GM19463 (cell line): ENCODE data around the gene INHBC.
A peak's percentile ranks its signal among the peaks of the same experiment; 100 is the strongest.
"Not testable (repeated sequence)": the region's sequence is repeated elsewhere in the genome, so short reads cannot be mapped to it uniquely, and the experiment has no call there.

Experiments used
- ATAC-seq: cut with Tn5 transposase; IDR thresholded peaks from one replicate; pipeline ENCODE4 v1.9.1; 2021; ENCODE audit warnings: mild to moderate bottlenecking, moderate library complexity; ENCODE audit not compliant: unreplicated experiment

INHBC gene

GRCh38 chr12:57481671-57482070, 47.1 kb downstream of the INHBC start:
- ATAC-seq, result no peak

- no peak for ATAC-seq
These were observed 48.9 kb downstream of the INHBC start for GRCh38 chr12:57483466-57483865.

- no peak for ATAC-seq
These were observed 51.1 kb downstream of the INHBC start for GRCh38 chr12:57485695-57486094.

GRCh38 chr12:57487055-57487596, 52.5 kb downstream of the INHBC start:
- ATAC-seq, result no peak

GRCh38 chr12:57487597-57488401, 53.2 kb downstream of the INHBC start, which contains the start of gene MARS1:
TSS of gene MARS1 (plus strand) at chr12:57488068. CDS start at chr12:57488091, 23 bp downstream.
- ATAC-seq, result peak; percentile 99

GRCh38 chr12:57488402-57489156, 54.0 kb downstream of the INHBC start:
- ATAC-seq, result no peak

- no peak for ATAC-seq
These were observed 54.6 kb downstream of the INHBC start for GRCh38 chr12:57489157-57489641.

GRCh38 chr12:57490126-57490525, 55.5 kb downstream of the INHBC start:
- no peak for ATAC-seq

GRCh38 chr12:57491393-57492280, 57.1 kb downstream of the INHBC start:
- no peak for ATAC-seq

GRCh38 chr12:57495051-57495701, 60.6 kb downstream of the INHBC start:
- not testable (repeated sequence) for ATAC-seq

- no peak for ATAC-seq
These were observed 62.2 kb downstream of the INHBC start for GRCh38 chr12:57496822-57497221.

- no peak for ATAC-seq
These were observed 62.9 kb downstream of the INHBC start for GRCh38 chr12:57497223-57498131.

GRCh38 chr12:57498132-57498502, 63.5 kb downstream of the INHBC start:
- no peak for ATAC-seq

GRCh38 chr12:57498571-57498970, 64.0 kb downstream of the INHBC start:
- ATAC-seq, result no peak

- no peak for ATAC-seq
These were observed 65.6 kb downstream of the INHBC start for GRCh38 chr12:57500213-57500612.
